Daoy (cell line): ENCODE data around the gene DENND2D. TPM values are rescaled to one million over a fixed set of nuclear protein-coding genes. Genes with fewer than 3 reads are reported as not detected.

Source experiments
- DNase-seq: peaks from one replicate; pipeline ENCODE4 v3.0.0-alpha.2; 2015; ENCODE audit warnings: low read depth
- total RNA-seq: library from RNA; depleted of rRNA; stranded (reverse); fragments of >200 nt; shearing (Covaris generic); gene quantifications from 2 replicates; pipeline ENCODE4 v1.2.3, GENCODE V29; 2014

DENND2D gene
- total RNA-seq, 1 experiment from 2014 or later: 11.0 TPM

DNA sequence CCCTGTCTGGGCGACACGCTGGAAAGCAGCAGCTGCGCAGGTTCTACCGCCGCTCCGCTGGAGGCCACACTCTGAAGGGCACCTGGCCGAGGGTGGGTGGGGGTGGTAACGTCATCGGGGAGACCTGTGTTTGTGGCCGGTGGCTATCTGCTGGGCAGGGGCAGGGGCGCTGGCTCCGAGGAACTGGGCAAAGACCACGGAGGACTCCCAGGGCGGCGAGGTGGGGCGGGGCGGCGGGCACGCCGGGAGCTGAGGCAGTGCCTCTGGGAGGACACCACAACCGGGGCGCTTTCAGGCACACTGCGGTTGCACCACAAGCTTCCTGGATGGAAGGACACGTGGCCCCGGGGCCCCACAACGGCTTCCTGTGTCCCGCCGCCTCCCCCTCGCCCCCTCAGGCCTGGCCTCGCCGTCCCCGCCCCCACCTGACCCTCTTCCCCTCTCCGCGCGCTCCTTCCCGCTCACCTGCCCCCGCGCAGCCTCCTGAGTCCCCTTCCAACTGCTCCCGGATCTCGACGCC lies 3.3 kb upstream of the DENND2D start:
- peak; percentile 90 for DNase-seq

- peak; percentile 19 for DNase-seq
Measured at GRCh38 chr1:111202707-111203623, 2.5 kb upstream of the DENND2D start.

- DNase-seq: no peak
Measured at GRCh38 chr1:111202366-111202706, 1.9 kb upstream of the DENND2D start.

GRCh38 chr1:111201275-111202090 lies 1.0 kb upstream of the DENND2D start:
- DNase-seq: no peak

- DNase-seq: no peak
Measured at GRCh38 chr1:111200802-111201161, 336 bp upstream of the DENND2D start.

GRCh38 chr1:111199329-111199728 lies 1.1 kb downstream of the DENND2D start:
- no peak for DNase-seq

DNA sequence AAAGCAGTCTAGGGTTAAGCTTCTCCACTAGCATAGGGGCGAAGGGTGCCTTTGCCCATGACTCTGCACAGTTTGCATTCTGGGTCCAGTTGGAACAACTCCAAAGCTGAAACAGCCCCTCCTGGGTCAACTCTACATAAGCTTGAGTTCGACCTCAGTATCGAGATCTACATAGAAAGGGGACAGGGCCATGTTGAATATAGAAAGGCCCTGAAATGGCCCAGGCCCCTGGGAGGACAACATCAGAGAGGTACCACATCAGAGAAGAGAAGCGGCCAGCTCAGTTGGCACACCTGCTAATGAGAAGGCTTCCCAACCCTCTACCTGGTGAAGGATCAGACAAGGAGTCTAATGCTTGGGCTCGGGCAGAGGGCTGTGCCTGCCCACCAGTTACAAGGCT lies 1.6 kb downstream of the DENND2D start:
- no peak for DNase-seq

GRCh38 chr1:111197598-111198284 lies 2.7 kb downstream of the DENND2D start:
- no peak for DNase-seq

DNA sequence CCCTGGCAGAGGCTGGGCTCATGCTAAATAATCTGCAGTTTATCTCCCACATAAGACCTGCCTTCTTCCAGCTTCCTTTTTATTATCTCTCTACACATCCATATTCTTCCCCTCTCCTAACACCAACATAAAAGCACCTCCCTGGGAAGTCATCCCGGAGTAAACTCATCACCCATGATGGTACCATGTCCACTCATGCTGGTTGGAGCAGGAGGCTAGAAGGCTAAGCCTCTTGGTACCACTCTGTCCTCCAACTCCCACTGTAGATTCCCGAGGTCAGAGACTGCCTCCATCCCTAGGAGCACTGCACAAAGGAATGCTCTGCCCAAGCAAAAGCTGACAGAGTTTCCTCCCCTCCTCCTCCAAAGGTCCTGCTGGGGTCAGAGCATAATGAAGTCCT lies 4.2 kb downstream of the DENND2D start:
- DNase-seq: no peak

DNA sequence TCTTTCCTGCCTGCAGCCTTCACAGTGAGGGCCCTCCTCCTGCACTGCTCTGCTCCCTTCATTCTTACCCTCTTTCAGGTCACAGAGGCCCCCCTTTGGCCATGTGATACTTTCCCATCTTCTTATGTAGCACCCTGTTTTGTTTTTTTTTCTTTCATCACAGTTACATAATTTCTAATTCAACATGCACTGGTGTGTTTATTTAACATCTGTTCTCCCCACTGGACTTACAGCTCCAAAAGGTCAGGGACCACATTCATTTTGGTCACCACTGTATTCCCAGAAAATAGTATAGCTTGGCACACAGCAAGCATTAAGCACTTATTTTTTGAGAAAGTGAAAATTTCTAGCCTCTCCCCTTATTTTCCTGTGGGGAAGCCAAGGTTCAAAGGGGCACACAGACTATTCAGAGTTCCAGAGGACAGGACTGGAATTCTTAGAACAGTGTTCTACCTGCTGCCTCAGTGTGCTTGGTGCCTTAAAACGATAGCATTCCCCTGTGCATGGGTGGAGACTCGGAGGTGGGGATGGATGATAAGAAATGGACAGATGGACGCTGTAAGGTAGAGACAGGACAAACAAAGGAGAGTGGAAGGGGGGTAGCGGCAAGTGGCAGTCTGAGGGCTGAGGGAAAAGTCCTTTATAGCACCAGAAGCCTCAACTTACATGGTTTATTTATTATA lies 5.3 kb downstream of the DENND2D start:
- no peak for DNase-seq

DNA sequence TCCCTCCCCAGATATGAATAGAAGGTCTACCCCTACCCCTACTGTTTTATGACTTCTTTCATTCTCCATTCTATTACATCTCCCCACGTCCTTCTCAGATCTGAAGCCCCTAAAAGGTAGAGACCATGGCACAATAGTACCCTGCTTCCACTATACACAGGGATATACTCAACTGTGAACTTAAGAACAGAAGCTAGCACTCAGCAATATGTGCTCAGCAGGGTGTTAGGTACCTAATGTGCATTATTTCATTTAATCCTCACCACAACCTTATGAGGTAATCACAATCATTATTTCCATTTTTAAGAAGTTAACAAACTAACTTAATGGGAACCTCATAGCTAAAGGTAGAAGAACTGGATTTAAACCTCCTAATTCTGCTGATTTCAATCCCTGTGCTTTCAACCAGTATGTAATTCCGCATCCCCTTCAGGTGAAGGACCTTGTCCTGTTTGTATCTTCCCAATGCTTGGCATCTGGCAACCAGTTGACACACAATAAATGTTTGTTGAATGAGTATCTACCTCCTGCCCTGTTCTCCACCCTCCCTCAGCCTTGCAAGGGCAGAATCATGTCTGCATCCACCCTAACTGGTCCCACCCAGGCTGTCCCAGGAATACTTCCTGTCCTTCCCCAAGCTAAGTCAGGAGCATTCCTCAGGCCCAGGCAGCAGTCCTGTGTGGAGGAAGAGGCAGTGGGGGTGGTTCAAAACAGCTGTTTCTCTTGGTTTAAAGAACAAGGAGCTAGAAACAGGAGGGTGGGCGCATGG lies 6.5 kb downstream of the DENND2D start:
- no peak for DNase-seq

GRCh38 chr1:111192658-111193519 lies 7.6 kb downstream of the DENND2D start:
- DNase-seq: peak; percentile 52

DNA sequence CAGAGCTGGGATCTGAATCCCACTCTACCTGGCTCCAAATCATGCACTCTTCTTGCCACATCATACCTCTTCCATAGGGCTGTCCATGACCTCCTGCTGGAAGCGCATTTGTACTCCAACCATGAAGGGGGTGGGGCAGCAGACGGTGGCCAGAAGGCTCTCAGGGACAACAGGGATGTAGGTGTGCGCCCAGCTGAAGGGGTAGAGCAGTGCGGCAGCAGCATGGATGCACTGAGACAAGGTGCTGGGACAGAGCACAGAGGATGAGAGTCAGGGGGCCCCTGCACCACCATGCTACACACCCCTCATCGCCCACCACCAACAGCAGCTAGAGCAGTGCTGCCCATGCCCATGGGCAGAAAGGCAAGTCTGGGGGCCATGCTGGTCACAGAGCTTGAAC lies 8.4 kb downstream of the DENND2D start:
- no peak for DNase-seq

- no peak for DNase-seq
Measured at GRCh38 chr1:111191496-111191895, 8.9 kb downstream of the DENND2D start.

GRCh38 chr1:111190931-111191451 lies 9.5 kb downstream of the DENND2D start:
- DNase-seq: no peak

DNA sequence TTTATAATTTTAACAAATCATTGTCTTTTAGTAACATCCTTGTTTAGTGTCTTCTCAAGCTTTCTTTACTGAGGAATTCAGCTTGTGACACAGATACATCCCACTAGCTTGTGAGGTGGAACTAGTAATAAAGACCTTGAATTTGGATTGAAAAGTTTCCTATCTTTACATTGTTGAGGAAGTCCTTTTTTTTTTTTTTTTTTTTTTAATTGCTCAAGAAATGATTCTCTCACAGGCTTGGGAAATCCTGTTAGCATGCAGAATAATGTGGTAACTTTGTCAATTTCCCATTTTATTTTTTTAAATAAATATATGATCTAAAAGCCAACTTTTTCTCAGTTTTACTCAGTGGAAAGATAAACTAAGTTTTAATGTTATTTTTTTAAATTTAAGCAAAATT lies 15.8 kb downstream of the DENND2D start:
- DNase-seq: no peak

DNA sequence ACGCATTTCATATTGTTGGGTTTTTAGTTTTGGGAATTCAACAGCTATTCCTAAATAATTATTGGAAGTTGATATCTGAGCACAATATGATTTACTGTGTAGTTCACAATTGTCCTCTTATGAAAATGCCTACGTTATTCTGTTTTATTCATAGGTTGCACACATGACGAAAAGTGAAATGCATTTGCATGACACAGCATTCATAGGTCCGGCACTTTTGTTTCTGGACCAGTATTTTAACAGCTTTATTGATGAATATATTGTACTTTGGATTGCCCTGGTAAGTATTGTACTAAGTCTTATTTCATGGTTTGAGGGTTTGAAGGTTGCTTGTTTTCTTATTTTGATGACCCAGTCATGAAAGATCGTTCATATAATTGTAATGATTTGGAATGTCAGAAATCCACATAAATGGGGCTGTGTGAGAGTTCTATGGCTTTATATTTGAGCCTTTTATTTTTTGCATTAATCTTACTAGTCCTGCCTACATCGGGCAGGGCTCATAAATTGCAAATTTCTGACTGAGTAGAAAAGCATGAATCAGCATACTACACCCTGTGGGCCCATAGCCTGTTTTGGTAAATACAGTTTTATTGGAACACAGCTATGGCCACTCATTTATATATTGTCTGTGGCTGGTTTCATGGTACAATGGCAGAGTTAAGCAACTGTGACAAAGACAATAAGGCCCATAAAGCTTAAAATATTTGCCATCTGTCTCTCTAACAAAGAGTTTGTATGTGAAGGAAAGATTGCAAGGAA lies 17.0 kb downstream of the DENND2D start:
- DNase-seq: no peak

DNA sequence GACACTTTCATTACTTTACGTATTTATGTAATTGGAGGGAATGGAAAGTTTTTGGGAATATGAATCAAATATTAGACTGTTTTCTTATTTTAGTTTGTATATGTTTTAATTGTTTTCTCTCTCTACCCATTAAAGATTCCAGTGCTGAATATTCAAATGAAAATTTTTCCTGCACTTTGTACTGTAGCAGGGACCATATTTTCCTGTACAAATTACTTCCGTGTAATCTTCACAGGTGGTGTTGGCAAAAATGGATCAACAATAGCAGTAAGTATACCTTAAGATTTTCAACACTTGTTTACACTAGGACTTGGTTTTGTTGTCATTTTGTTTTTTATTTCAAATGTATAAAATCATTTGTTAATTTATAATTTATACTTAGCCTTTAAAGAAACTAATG lies 18.4 kb downstream of the DENND2D start:
- no peak for DNase-seq
